HCEC 1CT (cell line): Measurements from ENCODE around the gene GRIK1.

Source experiments
- DNase-seq: peaks from one replicate; pipeline ENCODE4 v3.0.0-alpha.2; 2017

The GRIK1 gene

DNA sequence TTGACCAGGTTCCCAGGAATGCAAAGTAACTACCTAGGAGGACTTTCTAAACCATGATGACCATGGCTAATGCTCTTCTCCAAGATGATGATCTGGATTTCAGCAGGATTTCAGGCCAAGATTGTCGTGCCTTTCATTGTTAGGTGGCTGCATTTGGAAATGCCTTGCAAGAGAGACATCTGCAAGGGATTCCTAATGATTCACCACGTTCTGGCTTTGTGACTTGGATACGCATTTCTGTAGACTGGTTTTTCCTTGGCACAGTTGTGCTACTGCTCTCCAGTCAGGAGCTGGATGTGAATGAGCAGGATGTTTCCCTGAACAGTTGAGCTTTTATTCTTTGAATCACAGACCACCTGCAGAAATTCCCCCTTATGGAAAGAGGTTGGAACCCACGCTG lies 428.7 kb downstream of the GRIK1 start:
- no peak for DNase-seq

DNA sequence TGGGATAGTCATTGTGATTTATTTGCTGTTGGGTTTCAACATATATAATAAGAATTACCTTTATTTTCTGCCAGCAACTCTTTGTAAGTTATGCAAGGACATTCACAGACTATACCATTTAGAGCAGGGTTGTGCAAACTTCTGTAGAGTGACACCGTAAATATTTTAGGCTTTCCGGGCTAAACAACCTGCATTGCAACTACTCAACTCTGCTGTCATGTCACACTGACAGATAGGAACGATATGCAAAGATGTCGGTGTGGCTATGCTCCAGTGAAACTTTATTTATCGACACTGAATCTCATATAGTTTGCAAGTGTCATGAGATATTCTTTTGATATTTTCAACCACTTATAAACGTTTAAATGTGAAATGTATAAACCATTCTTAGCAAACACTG lies 430.7 kb downstream of the GRIK1 start:
- no peak for DNase-seq

DNA sequence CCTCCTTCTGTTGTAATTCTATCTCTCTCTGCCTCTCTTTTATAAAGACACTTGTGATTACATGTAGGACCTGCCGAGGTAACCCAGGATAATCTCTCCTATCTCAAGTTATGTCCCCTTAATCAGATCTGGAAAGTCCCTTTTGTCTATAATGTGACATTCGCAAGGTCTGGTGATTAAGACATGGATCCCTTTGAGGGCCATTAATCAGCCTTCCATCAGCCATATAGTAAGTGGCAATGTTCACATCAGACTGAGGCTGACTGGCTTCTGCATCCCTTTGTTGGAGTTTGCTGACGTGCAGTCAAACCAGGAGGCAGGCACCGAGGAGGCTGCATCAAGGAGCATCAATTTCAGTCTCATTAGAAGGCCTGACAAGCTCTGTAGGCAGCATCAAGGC lies 431.5 kb downstream of the GRIK1 start:
- DNase-seq = no peak

- DNase-seq = no peak
These were observed 432.8 kb downstream of the GRIK1 start for GRCh38 chr21:29506947-29507346.

DNA sequence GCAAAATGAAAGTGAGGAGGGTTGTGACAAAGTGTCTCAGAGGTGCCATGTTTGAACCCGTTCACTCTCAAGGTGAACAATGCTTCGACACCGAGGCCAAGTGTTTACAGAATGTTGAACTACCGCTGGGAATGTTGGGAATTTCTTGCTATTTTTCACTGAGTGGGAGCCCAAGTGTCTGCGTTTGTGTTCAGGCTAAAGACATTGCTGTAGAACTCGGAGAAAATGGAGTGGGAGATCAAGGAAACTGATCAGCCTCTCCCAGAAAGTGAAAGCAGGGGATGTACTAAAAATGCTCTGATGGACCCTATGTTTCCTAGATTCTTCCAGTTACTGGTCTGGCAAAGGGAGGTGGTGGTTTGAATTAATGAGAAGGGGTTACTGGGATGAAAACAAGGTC lies 433.6 kb downstream of the GRIK1 start:
- DNase-seq = no peak

GRCh38 chr21:29504751-29505321 lies 435.0 kb downstream of the GRIK1 start:
- no peak for DNase-seq

- DNase-seq = peak; percentile 88
These were observed 438.3 kb downstream of the GRIK1 start for GRCh38 chr21:29501451-29501850.

DNA sequence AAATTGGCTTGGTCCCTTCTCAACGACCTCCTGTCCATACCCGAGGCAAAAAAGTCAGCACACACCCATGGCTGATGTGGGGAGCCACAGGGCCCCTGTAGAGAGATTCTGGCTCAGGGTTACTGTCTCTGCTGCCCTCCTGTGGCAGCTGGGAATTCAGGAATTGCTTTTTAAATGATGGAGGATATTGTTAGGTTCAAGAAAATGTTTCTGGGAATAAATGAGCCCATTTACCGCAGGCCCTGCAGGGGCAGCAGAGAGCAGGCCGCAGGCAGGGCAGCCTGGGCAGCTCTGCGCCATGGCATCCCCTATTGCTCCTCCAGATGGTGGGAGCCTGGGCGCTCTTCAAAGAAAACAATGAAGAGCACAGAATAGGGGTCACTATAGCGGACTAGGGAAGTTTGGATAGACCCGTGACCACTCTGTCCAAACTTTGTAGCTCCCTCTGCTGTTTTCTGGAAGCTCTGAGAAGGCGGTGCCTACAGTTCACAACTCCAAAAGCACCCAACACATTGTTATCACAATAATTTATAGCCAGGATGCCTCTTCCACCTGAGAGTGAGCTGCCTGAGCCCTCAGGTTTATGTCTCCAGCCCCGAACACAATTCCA lies 440.0 kb downstream of the GRIK1 start:
- DNase-seq = peak; percentile 68

DNA sequence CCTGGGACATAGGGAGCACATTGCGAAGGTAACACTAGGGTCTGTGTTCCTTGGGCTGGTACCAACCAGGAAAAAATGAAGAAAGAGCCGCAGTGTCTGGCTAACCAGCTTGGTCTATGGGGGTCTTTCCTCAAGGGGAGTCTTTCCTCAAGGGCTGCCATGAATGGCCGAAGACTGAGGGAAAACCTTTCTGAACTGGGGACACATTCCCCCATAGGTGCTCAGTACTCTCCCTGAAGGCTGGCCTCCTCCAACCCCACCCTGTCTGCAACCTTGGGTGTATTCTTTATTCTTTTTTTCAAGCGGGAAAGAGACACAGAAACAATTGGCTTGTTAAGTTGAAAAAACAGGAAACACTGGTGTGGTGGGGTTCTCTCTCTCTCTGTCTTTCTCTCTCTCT lies 440.6 kb downstream of the GRIK1 start:
- DNase-seq = no peak

- DNase-seq = no peak
These were observed 443.5 kb downstream of the GRIK1 start for GRCh38 chr21:29496337-29496736.

GRCh38 chr21:29490016-29490415 lies 449.8 kb downstream of the GRIK1 start:
- DNase-seq = no peak

DNA sequence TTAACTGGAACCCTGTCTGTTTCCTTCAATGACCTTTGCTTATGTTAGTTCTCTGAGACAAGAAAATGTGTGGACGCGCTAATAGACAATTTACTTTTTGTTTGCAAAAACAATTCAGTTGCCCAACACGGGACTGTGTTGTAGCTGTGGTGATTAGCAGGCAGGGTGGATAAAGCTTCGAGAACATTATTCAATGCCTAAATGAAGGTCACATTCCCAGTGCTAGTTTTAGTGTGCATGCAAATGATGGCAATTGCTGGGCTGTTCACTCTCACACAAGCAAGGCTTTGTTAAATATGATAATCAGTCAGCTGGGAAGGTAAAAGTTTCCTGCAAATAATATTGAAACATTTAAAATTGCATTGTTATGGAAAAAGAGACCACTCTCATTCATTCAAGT lies 452.6 kb downstream of the GRIK1 start:
- no peak for DNase-seq
